ENCODE measurements around the gene P2RY4.
"Not testable (repeated sequence)": the region's sequence is repeated elsewhere in the genome, so short reads cannot be mapped to it uniquely, and the experiment has no call there.

P2RY4 gene

DNA sequence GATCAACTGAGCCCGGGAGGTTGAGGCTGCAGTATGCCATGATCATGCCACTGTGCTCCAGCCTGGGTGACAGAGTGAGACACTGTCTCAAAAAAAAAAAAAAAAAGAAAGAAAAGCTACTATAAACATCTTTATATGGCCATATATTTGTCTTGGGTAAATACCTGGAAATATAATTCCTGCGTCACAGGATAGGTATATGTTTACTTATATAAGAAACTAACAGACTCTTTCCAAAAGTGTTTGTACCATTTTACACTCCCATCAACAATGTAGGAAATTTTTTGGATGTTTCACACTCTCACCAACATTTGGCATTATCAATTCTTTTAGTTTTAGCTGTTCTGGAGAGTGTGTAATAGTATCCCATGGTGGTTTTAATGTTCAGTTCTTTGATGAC, 12.8 kb downstream of the P2RY4 start:
- H3K27ac ChIP-seq, result no peak overlapping the region
- DNase-seq (ENCODE audit: low read depth, low spot score), result no peak

DNA sequence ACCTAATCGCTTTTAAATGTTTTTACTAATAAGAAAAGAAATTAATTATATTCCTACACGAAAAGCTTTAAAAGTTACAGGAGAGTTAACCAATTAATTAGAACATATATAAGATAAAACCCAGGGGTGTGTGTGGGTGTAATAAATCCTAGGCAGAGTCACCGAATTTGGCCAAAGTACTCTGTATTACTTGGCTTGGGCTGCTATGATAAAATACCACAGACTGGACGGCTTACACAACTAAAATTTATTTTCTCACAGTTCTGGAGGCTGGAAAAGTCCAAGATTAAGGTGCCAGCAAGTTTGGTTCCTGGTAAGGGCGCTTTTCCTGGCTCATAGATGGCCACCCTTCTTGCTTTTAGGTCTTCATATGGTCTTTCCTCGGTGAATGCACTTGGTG, 15.1 kb downstream of the P2RY4 start:
- no peak overlapping the region for H3K27ac ChIP-seq

DNA sequence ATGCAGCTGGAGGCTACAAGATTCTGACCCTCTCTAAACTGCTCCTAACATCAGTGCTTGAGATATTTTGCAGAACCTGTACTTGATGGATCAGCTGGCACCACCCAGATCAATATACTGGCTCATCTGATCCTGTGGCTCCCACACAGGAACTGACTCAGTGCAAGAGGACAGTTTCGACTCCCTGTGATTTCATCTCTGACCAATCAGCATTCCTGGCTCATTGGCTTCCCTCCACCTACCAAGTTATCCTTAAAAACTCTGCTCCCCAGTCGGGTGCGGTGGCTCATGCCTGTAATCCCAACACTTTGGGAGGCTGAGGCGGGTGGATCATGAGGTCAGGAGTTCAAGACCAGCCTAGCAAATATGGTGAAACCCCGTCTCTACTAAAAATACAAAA, 16.4 kb downstream of the P2RY4 start:
- peak overlapping the region; percentile 15 for H3K27ac ChIP-seq
- not testable (repeated sequence) for DNase-seq (ENCODE audit: low read depth, low spot score)

More for the DNA sequence above, 15.1 kb downstream of the P2RY4 start:
- no peak for DNase-seq (ENCODE audit: low read depth, low spot score)

DNA sequence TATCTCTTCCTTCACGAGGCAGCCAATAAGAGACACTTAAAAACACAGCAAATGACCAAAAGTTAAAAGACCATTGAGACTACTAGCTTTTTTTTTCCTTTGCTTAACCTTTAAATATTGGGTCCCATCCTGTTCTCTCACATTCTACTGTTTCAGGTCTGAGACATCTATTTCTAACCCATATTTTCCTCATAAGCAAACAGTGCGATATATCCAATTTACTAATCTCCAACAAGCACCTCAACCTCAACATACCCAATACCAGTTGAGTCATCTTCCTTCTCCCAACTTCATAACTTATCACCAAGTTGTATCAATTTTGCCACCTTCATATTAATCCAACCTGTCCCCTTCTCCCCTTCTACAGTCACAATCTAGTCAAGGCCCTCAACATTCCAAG, 18.5 kb downstream of the P2RY4 start:
- no peak for DNase-seq (ENCODE audit: low read depth, low spot score)
- H3K27ac ChIP-seq, result no peak overlapping the region

DNA sequence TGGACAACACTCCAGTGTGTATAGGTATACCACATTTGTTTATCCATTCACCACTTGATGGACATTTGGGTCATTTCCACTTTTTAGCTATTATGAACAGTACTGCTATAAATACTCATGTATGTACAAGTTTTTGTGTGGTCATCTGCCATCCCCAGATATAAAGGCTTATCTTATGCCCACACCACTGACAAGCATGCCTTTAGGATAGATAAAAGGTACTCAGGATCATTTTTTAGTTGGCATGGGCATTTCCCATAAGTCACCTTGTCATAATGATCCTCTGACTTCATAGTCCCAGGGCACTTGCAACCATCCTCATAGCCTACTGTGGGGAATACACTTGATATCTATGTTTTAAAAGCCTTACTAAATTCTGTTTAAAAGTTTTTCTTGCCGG, 19.3 kb downstream of the P2RY4 start:
- no peak for DNase-seq (ENCODE audit: low read depth, low spot score)
- no peak overlapping the region for H3K27ac ChIP-seq

DNA sequence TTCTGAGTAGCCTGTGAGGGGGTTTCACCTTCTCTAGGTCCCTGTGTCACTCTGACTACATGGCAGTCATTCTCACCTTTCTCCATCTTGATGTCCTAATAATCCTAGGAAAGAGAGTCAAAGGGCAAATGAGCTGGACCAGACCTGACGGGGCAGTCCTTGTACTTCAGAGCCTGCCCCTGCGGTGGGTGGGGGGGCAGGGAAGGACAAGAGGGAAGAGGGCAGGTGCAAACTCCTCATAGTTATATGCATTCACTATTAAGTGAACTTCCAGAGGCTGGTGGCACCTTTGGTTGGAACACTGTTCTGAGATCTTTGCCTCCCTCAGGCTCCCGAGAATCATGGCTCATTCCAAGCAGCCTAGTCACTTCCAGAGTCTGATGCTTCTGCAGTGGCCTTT, 25.6 kb downstream of the P2RY4 start, which contains the start of gene AWAT1:
TSS of gene AWAT1 (plus strand) at position 301 of the 400 bp plus-strand sequence. CDS start at position 342, 41 bp downstream.
- no peak within 1 kb of the TSS for H3K27ac ChIP-seq
- DNase-seq (ENCODE audit: low read depth, low spot score), result no peak

DNA sequence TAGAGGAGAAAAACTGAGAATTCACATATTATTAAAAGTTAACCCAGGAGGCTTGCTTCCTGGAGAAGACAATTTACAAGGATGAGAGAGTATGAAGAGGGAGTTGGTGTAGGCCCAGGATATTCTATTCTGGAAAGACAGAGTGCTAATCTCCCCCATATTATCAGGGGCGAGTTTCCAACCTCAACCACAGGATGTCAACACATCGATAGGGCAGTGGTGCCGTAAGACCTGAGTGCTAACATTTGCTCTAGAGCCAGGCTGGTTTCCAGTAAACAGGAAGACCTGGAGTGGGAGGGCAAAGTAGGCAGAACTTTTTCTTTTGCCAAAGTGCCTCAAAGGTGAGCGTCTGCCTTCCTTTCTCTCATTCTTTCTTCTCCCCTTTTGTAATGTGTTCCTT, 28.3 kb downstream of the P2RY4 start:
- H3K27ac ChIP-seq, result no peak overlapping the region
- DNase-seq (ENCODE audit: low read depth, low spot score), result no peak

DNA sequence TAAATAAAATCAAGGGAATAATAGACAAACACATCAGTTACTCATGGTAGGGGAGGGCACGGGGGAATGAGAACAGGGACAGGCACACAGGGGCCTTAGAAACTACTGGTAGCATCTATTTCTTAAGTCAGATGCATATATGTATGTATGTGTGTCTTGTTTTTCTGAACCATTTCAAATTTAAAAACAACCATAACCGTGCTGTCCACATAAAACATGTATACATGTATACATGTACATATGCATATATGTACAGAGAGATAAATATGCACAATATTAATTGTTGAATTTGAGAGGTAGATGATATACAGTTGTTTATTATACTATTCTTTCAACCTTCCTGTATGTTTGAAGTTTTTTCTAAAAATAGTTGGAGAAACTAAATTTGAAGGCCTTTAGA, 33.3 kb downstream of the P2RY4 start:
- DNase-seq (ENCODE audit: low read depth, low spot score), result no peak
- H3K27ac ChIP-seq, result no peak overlapping the region

DNA sequence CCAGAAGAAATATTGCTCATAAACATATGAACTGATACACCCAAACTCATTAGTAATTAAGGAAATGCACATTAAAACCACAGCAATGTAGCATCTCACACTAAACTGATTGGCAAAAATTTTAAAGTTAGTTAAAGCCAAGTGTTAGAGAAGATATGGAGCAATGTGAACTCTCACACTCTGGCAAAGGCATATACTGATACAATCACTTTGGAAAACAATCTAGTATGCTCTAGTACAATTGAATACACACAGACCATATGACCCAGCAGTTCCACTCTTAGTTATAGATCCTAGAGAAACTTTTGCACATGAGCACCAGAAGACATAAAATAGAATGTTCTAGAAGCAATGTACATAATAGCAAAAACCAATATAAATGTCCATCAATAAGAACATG, 34.0 kb downstream of the P2RY4 start:
- no peak overlapping the region for H3K27ac ChIP-seq
- DNase-seq (ENCODE audit: low read depth, low spot score), result no peak

DNA sequence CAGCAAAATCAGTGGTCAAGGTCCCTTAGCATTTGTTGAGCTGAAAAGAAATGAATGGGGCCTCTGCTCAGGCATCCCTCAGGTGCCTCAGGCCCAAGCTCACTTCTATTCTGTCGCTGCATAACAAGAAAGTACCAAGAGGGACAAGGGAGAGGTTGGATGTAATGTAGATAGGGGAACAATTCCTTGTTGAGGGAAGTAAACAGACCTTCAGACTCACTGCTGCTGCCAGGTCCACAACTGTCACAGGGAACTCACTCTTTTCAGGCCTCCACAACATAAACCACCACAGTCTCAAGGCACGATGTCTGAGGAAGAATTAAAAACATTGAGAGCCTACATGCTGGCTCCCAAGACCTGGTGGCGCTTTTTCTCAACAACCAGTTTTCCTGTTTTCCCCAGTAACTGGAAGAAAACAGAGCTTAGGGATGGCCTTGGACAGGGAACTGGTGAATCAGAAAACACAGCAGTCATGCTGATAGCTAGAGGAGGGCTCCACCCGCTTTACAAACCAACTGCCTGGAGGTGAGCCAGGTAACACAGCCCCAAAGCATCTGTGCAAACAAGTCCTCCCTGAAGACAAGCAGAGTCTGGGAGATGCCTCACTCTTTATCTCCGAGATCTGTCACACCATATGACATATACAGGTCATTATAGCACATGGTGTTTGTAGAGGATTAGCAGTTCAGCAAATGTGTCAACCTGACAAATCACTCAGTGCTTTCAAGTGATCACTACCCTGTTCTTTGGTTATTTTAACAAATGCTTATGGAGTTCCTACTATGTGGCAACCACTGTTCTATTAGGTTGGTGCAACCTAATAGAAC, 39.9 kb downstream of the P2RY4 start:
- DNase-seq (ENCODE audit: low read depth, low spot score), result peak; percentile 73
- H3K27ac ChIP-seq, result peak overlapping the region; percentile 43

DNA sequence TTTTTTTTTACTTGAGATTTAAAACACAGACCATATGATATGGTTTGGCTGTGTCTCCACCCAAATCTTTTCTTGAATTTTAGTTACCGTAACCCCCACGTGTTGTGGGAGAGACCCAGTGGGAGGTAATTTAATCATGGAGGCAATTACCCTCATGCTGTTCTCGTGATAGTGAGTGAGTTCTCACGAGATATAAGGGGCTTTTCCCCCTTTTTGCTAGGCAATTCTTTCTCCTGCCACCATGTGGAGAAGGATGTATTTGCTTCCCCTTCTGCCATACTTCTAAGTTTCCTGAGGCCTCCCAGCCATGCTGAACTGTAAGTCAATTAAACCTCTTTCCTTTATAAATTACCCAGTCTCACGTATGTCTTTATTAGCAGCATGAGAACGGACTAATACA, 50.4 kb downstream of the P2RY4 start:
- H3K27ac ChIP-seq, result not testable (repeated sequence)

DNA sequence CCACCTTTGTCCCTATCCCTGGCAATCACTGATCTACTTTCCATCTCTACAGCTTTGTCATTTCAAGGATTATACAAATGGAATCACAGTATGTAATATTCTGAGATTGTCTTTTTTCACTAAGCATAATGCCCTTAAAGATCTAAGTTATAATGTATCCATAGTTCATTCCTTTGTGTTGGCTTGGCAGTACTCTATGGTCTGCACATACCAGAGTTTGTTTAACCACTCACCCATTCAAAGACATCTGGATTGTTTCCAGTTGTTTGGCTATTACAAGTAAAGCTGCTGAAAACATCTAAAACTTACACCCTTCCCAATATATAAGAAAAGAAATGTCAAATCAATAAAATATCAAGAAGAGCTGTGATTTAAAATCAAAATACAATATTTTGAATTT, 51.5 kb downstream of the P2RY4 start:
- DNase-seq (ENCODE audit: low read depth, low spot score), result no peak
- no peak overlapping the region for H3K27ac ChIP-seq

More for the DNA sequence above, 50.4 kb downstream of the P2RY4 start:
- not testable (repeated sequence) for DNase-seq (ENCODE audit: low read depth, low spot score)

Measured in epithelial cell of prostate (primary cell).